Karpas-422 (cell line): ENCODE measurements around the gene RPS2. TPM values are rescaled to one million over a fixed set of nuclear protein-coding genes. Genes with fewer than 3 reads are reported as not detected.

Source experiments
- DNase-seq: peaks from one replicate; pipeline ENCODE4 v3.0.0-alpha.2; 2015
- H2AFZ ChIP-seq: fragments of 200-600 bp; sonication (generic); 2 replicates; pipeline ENCODE4 v1.6.1; 2014; ENCODE audit warnings: antibody characterized with exemption, low read length, mixed read lengths
- H3K27ac ChIP-seq: fragments of 200-600 bp; sonication (generic); 2 replicates; pipeline ENCODE4 v1.5.1; 2014; ENCODE audit warnings: mild to moderate bottlenecking, low read length, moderate library complexity
- H3K27me3 ChIP-seq: fragments of 200-600 bp; sonication (generic); 2 replicates; pipeline ENCODE4 v1.6.1; 2014; ENCODE audit warnings: low read length, mixed read lengths
- H3K36me3 ChIP-seq: fragments of 200-600 bp; sonication (generic); 2 replicates; pipeline ENCODE4 v1.6.1; 2014; ENCODE audit warnings: low read length, mixed read lengths; ENCODE audit not compliant: insufficient read depth
- H3K4me1 ChIP-seq: fragments of 200-600 bp; sonication (generic); 2 replicates; pipeline ENCODE4 v1.6.1; 2014; ENCODE audit warnings: mild to moderate bottlenecking, low read length, mixed read lengths
- H3K4me2 ChIP-seq: fragments of 200-600 bp; sonication (generic); 2 replicates; pipeline ENCODE4 v1.6.1; 2014; ENCODE audit warnings: low read length, low read depth, mild to moderate bottlenecking; ENCODE audit not compliant: poor library complexity, severe bottlenecking
- H3K4me3 ChIP-seq: fragments of 200-600 bp; sonication (generic); 2 replicates; pipeline ENCODE4 v1.5.1; 2014; ENCODE audit warnings: mild to moderate bottlenecking, antibody characterized with exemption, low read length, mixed read lengths
- H3K79me2 ChIP-seq: fragments of 200-600 bp; sonication (generic); 2 replicates; pipeline ENCODE4 v1.6.1; 2014; ENCODE audit warnings: mild to moderate bottlenecking, low read length, mixed read lengths
- H3K9ac ChIP-seq: fragments of 200-600 bp; sonication (generic); 2 replicates; pipeline ENCODE4 v1.6.0; 2014; ENCODE audit warnings: low read length
- H3K9me2 ChIP-seq: fragments of 200-600 bp; sonication (generic), shearing (Covaris generic); replicated peaks from 2 replicates; pipeline ENCODE4 v1.6.0; 2014; ENCODE audit warnings: mild to moderate bottlenecking, low read length, moderate library complexity; ENCODE audit not compliant: insufficient read depth
- H3K9me3 ChIP-seq: fragments of 300-700, 200-600 bp; sonication (generic); 2 replicates; pipeline ENCODE4 v1.6.1; 2014; ENCODE audit warnings: low read length, mixed read lengths
- H4K20me1 ChIP-seq: fragments of 200-600 bp; sonication (generic); 2 replicates; pipeline ENCODE4 v1.6.1; 2014; ENCODE audit warnings: mild to moderate bottlenecking, antibody characterized with exemption, low read length, low read depth; ENCODE audit not compliant: insufficient read depth
- total RNA-seq: library from RNA; depleted of rRNA; stranded (reverse); fragments of >200 nt; shearing (Covaris generic); gene quantifications from 2 replicates; pipeline ENCODE4 v1.2.3, GENCODE V29; 2014; ENCODE audit warnings: low replicate concordance

Gene RPS2
- total RNA-seq, 1 experiment from 2014 or later, result 3,837 TPM

DNA sequence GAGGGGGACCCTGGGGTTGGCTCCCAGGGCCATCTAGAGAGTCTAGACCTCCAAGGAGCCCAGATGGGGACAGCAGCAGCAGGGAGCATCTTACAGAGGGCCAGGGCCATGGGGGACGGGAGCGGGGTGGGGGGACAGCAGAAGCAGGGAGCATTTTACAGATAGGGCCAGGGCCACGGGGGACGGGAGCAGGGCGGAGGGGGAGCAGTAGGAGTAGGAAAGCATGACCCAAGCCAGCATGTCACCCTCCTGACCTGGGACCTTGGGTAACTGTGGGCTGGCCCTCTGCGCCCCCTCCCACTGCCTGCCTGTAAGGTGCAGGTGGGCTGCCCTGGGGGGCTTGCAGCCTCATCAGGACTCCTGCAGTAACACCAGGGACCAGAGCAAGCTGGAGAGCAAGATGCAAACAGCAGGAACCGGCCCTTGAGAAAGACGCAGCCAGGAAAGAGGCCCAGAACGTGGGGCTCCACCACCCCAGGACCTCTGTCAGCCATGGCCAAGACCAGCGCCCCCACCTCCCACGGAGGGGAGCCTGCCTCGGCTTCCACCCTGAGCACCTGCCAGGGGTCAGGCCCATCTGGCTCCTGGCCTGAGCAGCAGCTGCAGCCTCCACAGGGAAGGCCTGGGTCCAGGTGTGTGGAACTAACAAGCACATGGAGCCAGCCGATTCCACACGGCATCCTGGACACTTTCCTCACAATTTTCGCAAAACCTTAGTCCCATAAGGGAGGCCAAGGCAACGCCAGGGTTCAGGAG lies 42.6 kb upstream of the RPS2 start:
- H3K36me3 ChIP-seq, result peaks cover 9% of the 10 kb centered on the region
- H3K4me2 ChIP-seq, result peak overlapping the region; percentile 93
- peak overlapping the region; percentile 100; the same call in 1 of the 2 replicates for H3K4me3 ChIP-seq
- H3K9me3 ChIP-seq, result no peaks in the 10 kb centered on the region
- peaks cover 73% of the 10 kb centered on the region for H3K79me2 ChIP-seq
- no peaks in the 10 kb centered on the region for H3K27me3 ChIP-seq
- no peak overlapping the region for H2AFZ ChIP-seq
- H3K4me1 ChIP-seq, result peaks cover 55% of the 10 kb centered on the region
- no peak overlapping the region for H3K27ac ChIP-seq
- DNase-seq, result no peak
- peaks cover 68% of the 10 kb centered on the region for H4K20me1 ChIP-seq
- H3K9me2 ChIP-seq, result no peaks in the 10 kb centered on the region
- H3K9ac ChIP-seq, result peak overlapping the region; percentile 98

DNA sequence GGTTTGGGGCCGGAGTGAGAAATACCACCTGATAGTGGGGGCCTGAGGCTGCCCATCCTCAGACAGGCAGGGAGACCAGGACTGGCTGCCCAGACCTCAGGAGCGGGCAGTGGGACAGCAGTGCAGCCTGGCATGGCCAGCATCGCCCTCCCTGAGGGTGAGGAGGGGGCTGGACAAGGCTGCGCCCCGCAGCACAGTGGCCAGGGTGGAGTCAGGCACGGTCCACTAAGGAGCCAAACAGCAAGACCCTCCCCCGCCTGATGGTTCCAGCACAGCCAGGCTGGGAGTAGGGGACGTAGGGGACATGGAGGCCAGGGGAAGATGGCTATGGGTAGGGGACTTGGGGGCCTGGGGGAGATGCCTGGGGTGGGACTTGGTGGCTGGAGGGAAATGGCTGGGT lies 41.7 kb upstream of the RPS2 start:
- Histone ChIP-seq H3K4me3 (peak overlapping the region; percentile 9; the same call in 1 of the 2 replicates), H3K4me1 (peaks cover 55% of the 10 kb centered on the region), H3K79me2 (peaks cover 73% of the 10 kb centered on the region), H3K4me2 (peak overlapping the region; percentile 93), H3K9me2 (no peaks in the 10 kb centered on the region), H3K9me3 (no peaks in the 10 kb centered on the region), H3K36me3 (peaks cover 14% of the 10 kb centered on the region), H3K27ac (no peak overlapping the region), H3K27me3 (no peaks in the 10 kb centered on the region), H2AFZ (no peak overlapping the region), H4K20me1 (peaks cover 73% of the 10 kb centered on the region), H3K9ac (peak overlapping the region; percentile 98)
- DNase-seq, result no peak

DNA sequence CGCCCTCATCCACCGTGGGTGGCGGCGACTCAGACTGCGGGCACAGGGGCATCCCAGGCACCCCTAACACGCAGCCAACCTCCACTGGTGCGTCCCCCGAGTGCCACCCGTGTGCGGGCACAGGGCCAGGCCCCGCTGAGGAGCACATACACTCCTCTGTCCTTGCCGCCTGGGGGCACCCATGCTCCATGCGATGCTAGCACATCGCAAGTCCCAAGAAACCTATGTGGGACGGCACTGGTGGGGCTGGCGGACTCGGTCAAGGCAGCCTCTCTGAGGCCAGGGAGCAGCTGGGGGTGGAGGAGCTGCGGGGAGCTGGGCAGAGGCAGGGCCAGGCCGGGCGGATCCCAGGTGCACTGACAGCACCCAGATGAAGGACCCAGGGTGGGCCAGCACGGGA lies 41.0 kb upstream of the RPS2 start:
- Histone ChIP-seq H3K9me3 (no peaks in the 10 kb centered on the region), H4K20me1 (peaks cover 73% of the 10 kb centered on the region), H3K27me3 (no peaks in the 10 kb centered on the region), H3K4me2 (peak overlapping the region; percentile 93), H3K4me1 (peaks cover 52% of the 10 kb centered on the region), H3K4me3 (no peak overlapping the region), H3K9ac (peak overlapping the region; percentile 98), H3K27ac (no peak overlapping the region), H3K79me2 (peaks cover 71% of the 10 kb centered on the region), H3K36me3 (peaks cover 14% of the 10 kb centered on the region), H2AFZ (no peak overlapping the region), H3K9me2 (no peaks in the 10 kb centered on the region)
- peak; percentile 81 for DNase-seq

DNA sequence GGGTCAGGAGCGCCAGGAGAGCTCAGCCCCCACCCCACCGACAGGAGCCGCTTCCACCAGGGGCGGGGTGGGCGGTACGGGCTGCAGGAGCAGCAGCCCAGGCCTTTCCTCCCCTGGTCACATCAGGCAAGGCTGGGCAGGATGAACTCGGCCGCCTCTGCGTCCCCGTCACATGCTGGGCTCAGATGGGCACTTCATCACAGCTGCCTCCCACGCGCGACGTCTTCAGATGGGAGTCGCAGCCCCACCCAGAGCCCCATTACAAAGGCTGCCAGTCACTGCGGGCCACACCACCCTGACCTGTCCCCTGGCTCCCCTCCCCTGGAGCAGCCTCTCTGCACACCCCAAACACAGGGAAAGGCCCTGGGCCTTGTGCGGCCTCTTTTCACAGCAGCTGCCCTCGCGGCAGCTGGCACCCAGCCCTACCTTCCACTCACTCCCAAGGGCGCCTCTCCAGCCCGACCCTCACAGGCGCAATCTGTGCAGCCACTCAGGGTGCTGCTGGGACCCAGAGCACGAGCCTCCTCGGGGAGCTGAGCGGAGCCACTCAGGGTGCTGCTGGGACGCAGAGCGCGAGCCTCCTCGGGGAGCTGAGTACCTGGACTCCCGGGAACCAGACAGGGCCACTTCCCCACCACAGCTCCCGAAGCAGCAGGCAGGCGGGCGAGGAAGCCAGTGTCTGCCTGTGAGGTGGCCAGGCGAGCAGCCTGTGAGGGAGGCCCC lies 40.3 kb upstream of the RPS2 start:
- Histone ChIP-seq H3K79me2 (peaks cover 64% of the 10 kb centered on the region), H3K27ac (no peak overlapping the region), H3K9me3 (no peaks in the 10 kb centered on the region), H4K20me1 (peaks cover 73% of the 10 kb centered on the region), H3K9ac (0 out of 2 replicates have a peak overlapping the region, but pooled peaks have one; percentile 98), H3K4me1 (peaks cover 46% of the 10 kb centered on the region), H3K4me2 (peak overlapping the region; percentile 28), H3K27me3 (no peaks in the 10 kb centered on the region), H3K4me3 (no peak overlapping the region), H3K36me3 (peaks cover 14% of the 10 kb centered on the region), H3K9me2 (no peaks in the 10 kb centered on the region), H2AFZ (no peak overlapping the region)
- DNase-seq, result no peak

DNA sequence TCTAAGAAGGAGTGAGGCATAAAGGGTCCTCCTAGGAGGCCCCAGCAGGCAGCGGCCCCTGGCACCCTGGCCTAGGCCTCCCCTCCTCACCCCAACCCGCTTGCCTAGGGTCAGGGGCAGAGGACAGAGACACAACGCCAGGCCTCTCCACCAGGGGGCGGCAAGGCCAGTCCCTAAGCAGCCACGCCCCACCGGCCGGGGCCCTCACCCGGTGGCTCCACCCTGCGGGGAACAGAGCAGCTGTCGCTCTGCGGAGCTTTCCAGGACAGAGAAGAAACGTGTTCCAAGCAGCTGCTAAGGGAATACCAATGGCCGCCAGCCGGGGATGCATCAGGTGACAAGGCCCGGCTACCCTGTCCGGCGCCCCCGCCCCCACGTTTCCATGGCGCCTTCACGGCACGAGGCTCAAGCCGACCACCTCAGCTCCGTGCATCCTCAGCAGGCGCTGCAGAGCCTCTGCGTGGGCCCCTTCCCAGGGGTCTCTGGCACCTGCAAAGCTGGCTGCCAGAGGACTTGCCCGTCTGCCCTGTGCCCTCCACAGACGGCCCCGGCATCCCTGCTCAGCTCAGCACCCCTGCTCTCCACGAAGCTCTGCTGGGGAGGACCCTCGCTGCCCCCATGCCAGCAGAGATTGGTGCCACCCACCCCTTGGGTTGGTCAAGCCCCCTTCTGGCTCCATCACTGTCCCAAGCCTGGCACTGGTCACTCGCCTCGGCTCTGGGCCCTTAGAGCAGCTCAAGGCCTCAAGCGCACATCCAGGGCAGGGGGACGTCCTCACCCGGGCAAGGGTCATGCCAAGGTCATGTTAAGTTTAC lies 39.4 kb upstream of the RPS2 start:
- no peak overlapping the region for H3K9ac ChIP-seq
- peak; percentile 96 for DNase-seq
- H2AFZ ChIP-seq, result no peak overlapping the region
- peaks cover 70% of the 10 kb centered on the region for H4K20me1 ChIP-seq
- peaks cover 58% of the 10 kb centered on the region for H3K79me2 ChIP-seq
- H3K36me3 ChIP-seq, result peaks cover 14% of the 10 kb centered on the region
- H3K4me1 ChIP-seq, result peaks cover 46% of the 10 kb centered on the region
- no peaks in the 10 kb centered on the region for H3K27me3 ChIP-seq
- peak overlapping the region; percentile 28 for H3K4me2 ChIP-seq
- H3K4me3 ChIP-seq, result no peak overlapping the region
- H3K27ac ChIP-seq, result no peak overlapping the region
- H3K9me2 ChIP-seq, result no peaks in the 10 kb centered on the region
- H3K9me3 ChIP-seq, result no peaks in the 10 kb centered on the region

DNA sequence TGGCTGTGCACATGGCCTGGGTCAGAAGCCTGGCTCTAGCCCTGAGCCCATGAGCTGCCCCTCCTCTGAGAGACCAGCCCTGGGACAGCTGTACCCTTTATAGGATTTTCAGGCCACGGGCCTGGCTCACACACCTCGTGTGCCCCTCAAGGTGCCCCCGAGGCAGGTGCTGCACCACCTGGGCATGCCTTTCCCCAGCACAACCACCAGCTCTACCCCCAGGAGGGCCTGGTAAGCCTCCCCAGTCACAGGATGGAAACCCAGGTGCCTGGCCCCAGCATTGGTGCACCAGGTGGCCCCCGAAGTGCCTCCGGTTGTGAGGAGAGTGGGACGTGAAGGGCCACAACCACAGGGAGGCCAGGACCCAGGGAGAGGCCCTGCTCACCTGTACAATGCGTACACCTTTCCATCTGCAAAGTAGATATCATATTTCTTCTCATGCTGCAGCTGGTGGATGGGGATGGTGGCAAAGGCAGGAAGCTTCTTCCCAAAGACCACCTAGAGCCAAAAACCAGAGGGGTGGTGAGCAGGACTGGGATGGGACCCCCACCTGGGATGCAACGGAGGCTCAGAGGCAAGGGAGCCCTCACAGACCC lies 38.7 kb upstream of the RPS2 start:
- H3K9me3 ChIP-seq, result no peaks in the 10 kb centered on the region
- H3K4me3 ChIP-seq, result no peak overlapping the region
- H3K9me2 ChIP-seq, result no peaks in the 10 kb centered on the region
- DNase-seq, result no peak
- no peaks in the 10 kb centered on the region for H3K27me3 ChIP-seq
- H3K27ac ChIP-seq, result no peak overlapping the region
- H2AFZ ChIP-seq, result no peak overlapping the region
- peaks cover 63% of the 10 kb centered on the region for H4K20me1 ChIP-seq
- H3K79me2 ChIP-seq, result peaks cover 51% of the 10 kb centered on the region
- no peak overlapping the region for H3K4me2 ChIP-seq
- no peak overlapping the region for H3K9ac ChIP-seq
- peaks cover 14% of the 10 kb centered on the region for H3K36me3 ChIP-seq
- peaks cover 42% of the 10 kb centered on the region for H3K4me1 ChIP-seq

DNA sequence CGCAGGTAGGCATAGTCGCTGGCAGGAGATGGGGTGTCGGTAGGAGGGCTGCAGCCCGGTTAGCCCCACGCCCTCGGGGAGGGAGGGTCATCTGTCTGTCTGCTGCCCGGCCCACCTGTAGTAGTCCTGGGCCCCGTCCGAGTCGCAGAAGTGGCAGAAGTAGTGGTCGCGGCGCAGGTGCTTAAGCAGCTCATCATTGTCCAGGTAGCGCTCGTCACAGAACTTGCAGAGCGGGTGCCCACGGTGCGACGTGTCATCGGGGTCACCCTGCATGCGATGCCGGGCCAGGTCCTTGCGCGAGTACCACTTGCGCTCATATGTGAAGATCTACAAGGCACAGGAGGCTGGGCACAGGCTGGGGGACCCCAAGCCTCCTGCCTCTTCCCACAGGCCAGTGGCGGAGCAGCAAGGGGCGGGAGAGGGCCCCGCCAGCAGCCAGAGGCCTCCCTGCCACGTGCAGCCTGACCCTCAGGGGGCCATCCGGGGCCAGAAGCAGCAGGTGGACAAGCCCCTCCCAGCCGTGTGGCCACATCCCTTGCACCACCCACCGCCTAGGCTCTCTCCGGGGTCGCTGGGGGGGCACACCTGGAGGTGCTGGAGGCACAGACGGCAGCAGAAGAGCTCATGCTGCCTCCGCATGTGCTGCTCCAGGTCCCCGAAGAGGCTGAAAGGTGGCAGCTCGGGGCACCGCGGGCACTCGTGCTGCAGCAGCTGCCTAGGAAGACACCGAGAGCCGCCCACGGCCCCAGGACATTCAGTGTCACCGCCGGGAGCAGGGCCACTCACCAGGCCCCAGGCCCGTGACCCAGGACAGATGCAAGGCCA lies 38.0 kb upstream of the RPS2 start:
- Histone ChIP-seq H3K9ac (no peak overlapping the region), H3K27ac (no peak overlapping the region), H3K9me2 (no peaks in the 10 kb centered on the region), H3K4me2 (no peak overlapping the region), H2AFZ (no peak overlapping the region), H3K9me3 (no peaks in the 10 kb centered on the region), H3K36me3 (peaks cover 14% of the 10 kb centered on the region), H3K27me3 (no peaks in the 10 kb centered on the region), H3K79me2 (peaks cover 44% of the 10 kb centered on the region), H3K4me3 (no peak overlapping the region), H3K4me1 (peaks cover 35% of the 10 kb centered on the region), H4K20me1 (peaks cover 56% of the 10 kb centered on the region)
- DNase-seq, result no peak
